K562 (cell line): ENCODE measurements around the gene RAB5A. TPM values are rescaled to one million over a fixed set of nuclear protein-coding genes. Genes with fewer than 3 reads are reported as not detected.

Source experiments
- ATF1 ChIP-seq, 2 experiments: fragments of 450-650 bp in 1 of 2; IDR thresholded peaks; 2 replicates each; pipeline ENCODE4 v1.6.1; 2016; ENCODE audit warnings: missing compliant biosample characterization in 1 of 2, missing genetic modification characterization in 1 of 2
- ATF3 ChIP-seq, 2 experiments: fragments of 450-650 bp in 1 of 2; sonication (generic) in 1 of 2; formaldehyde crosslinking in 1 of 2; IDR thresholded peaks in 1 of 2; conservative IDR thresholded peaks in 1 of 2; 2 replicates each; pipeline versions ENCODE4 v1.6.1 to v1.8.1; 2016 to 2023; ENCODE audit warnings: mild to moderate bottlenecking in 2 of 2, moderate library complexity in 2 of 2, inconsistent platforms in 1 of 2, missing genetic modification reagents in 1 of 2
- CEBPB ChIP-seq: fragments of 450-650 bp; IDR thresholded peaks from 2 replicates; pipeline ENCODE4 v1.6.1; 2016; ENCODE audit warnings: missing genetic modification characterization, missing compliant biosample characterization
- E2F5 ChIP-seq: sonication (generic); formaldehyde crosslinking; IDR thresholded peaks from 2 replicates; pipeline ENCODE4 v1.8.0; 2022; ENCODE audit warnings: mild to moderate bottlenecking, missing genetic modification reagents
- ELF1 ChIP-seq: fragments of 200-800 bp; sonication (Bioruptor generic); IDR thresholded peaks from 2 replicates; pipeline ENCODE4 v1.6.1; 2016; ENCODE audit warnings: missing genetic modification characterization, missing compliant biosample characterization
- EP400 ChIP-seq: fragments of 450-650 bp; IDR thresholded peaks from 2 replicates; pipeline ENCODE4 v1.6.1; 2017; ENCODE audit warnings: antibody characterized with exemption, mild to moderate bottlenecking, moderate library complexity
- KDM1A ChIP-seq, 2 experiments: fragments of 450-650 bp; IDR thresholded peaks; 2 replicates each; pipeline ENCODE4 v1.6.1; 2016; ENCODE audit warnings: mild to moderate bottlenecking in 2 of 2
- NFXL1 ChIP-seq: fragments of 450-650 bp; formaldehyde crosslinking; IDR thresholded peaks from 2 replicates; pipeline ENCODE4 v1.4.0; 2021; ENCODE audit warnings: mild to moderate bottlenecking
- POLR3G ChIP-seq: IDR thresholded peaks from 2 replicates; pipeline ENCODE4 v1.6.1; 2011; ENCODE audit not compliant: insufficient read length, insufficient replicate concordance; ENCODE audit errors: extremely low read depth
- PRMT5 ChIP-seq: sonication (generic); formaldehyde crosslinking; IDR thresholded peaks from 2 replicates; pipeline ENCODE4 v1.5.0; 2020; ENCODE audit warnings: missing genetic modification reagents
- SMARCB1 ChIP-seq: IDR thresholded peaks from 2 replicates; pipeline ENCODE4 v1.6.1; 2011; ENCODE audit warnings: improper control_type of control experiment, low read depth; ENCODE audit not compliant: insufficient read length
- SPI1 ChIP-seq: IDR thresholded peaks from 2 replicates; pipeline ENCODE4 v1.6.1; 2011; ENCODE audit warnings: low read depth, low read length, control low read depth, borderline replicate concordance
- ZBTB5 ChIP-seq: fragments of 450-650 bp; IDR thresholded peaks from 2 replicates; pipeline ENCODE4 v1.6.1; 2017; ENCODE audit warnings: antibody characterized with exemption
- ZKSCAN3 ChIP-seq: fragments of 250-450 bp; sonication (Bioruptor Pico); IDR thresholded peaks from 2 replicates; pipeline ENCODE4 v1.4.0; 2020
- ZNF124 ChIP-seq: sonication (generic); formaldehyde crosslinking; IDR thresholded peaks from 2 replicates; pipeline ENCODE4 v1.8.1; 2022; ENCODE audit warnings: missing genetic modification reagents
- polyA plus RNA-seq, 8 experiments: library from polyadenylated mRNA; depleted of rRNA in 4 of 8; stranded (reverse) in 5 of 8; unstranded in 3 of 8; fragments of >200 nt; fragmentation: Nextera tagmentation in 2 of 8; fragmentation: Illumina TruSeq in 1 of 8; extraction: Ambion mirVana in 2 of 8; extraction: Trizol in 1 of 8; gene quantifications; 2 replicates each; pipeline versions ENCODE4 v1.2.1 to v1.2.3, GENCODE V29; 2011 to 2014; ENCODE audit warnings: inconsistent platforms in 1 of 8, missing spikeins in 1 of 8
- total RNA-seq, 7 experiments: library from RNA; depleted of rRNA in 6 of 7; stranded (reverse); fragments of >200 nt in 6 of 7; fragmentation: Illumina TruSeq in 2 of 7; extraction: Trizol in 2 of 7; gene quantifications; 2 replicates each; pipeline versions ENCODE4 v1.2.1 to v1.2.3, GENCODE V29; 2011 to 2021; ENCODE audit warnings: low replicate concordance in 1 of 7
- TF ChIP-seq, protein P1 (sequence below): sonication (generic); formaldehyde crosslinking; IDR thresholded peaks from 2 replicates; pipeline ENCODE4 v1.8.1; 2023; ENCODE audit warnings: mild to moderate bottlenecking, missing genetic modification reagents, moderate library complexity
- TF ChIP-seq, protein P2 (sequence below): fragments of 250-450 bp; sonication (Bioruptor Pico); IDR thresholded peaks from 2 replicates; pipeline ENCODE4 v1.4.0; 2020

The RAB5A gene
- total and polyA plus RNA-seq, 9 of the 15 experiments (the other 6 are each of a cell fraction or from before 2014, with no cell fraction given): 28.3 to 64.2 (median 49.0) TPM

- no peak for TF ChIP-seq ATF3 (IDR thresholded peaks at IDR 0.05)
- no peak for TF ChIP-seq ATF3 (CRISPR knock-in tag; conservative IDR thresholded peaks at IDR 0.05)
- TF ChIP-seq POLR3G: no peak
- no peak for TF ChIP-seq ZBTB5
- no peak for TF ChIP-seq SMARCB1
- TF ChIP-seq E2F5: no peak
- TF ChIP-seq ATF1 (CRISPR knock-in tag; IDR thresholded peaks at IDR 0.05): no peak
- TF ChIP-seq ATF1 (tag; IDR thresholded peaks at IDR 0.05): no peak
- no peak for TF ChIP-seq KDM1A (IDR thresholded peaks at IDR 0.05)
- TF ChIP-seq, protein P1, sequence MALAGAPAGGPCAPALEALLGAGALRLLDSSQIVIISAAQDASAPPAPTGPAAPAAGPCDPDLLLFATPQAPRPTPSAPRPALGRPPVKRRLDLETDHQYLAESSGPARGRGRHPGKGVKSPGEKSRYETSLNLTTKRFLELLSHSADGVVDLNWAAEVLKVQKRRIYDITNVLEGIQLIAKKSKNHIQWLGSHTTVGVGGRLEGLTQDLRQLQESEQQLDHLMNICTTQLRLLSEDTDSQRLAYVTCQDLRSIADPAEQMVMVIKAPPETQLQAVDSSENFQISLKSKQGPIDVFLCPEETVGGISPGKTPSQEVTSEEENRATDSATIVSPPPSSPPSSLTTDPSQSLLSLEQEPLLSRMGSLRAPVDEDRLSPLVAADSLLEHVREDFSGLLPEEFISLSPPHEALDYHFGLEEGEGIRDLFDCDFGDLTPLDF (CRISPR knock-in tag): no peak
- no peak for TF ChIP-seq NFXL1 (CRISPR knock-in tag)
- no peak for TF ChIP-seq PRMT5
- no peak for TF ChIP-seq CEBPB (tag)
- peak; percentile 81; the same call in 1 of the 2 replicates for TF ChIP-seq SPI1
- no peak for TF ChIP-seq ZNF124 (CRISPR knock-in tag)
- TF ChIP-seq, protein P2, sequence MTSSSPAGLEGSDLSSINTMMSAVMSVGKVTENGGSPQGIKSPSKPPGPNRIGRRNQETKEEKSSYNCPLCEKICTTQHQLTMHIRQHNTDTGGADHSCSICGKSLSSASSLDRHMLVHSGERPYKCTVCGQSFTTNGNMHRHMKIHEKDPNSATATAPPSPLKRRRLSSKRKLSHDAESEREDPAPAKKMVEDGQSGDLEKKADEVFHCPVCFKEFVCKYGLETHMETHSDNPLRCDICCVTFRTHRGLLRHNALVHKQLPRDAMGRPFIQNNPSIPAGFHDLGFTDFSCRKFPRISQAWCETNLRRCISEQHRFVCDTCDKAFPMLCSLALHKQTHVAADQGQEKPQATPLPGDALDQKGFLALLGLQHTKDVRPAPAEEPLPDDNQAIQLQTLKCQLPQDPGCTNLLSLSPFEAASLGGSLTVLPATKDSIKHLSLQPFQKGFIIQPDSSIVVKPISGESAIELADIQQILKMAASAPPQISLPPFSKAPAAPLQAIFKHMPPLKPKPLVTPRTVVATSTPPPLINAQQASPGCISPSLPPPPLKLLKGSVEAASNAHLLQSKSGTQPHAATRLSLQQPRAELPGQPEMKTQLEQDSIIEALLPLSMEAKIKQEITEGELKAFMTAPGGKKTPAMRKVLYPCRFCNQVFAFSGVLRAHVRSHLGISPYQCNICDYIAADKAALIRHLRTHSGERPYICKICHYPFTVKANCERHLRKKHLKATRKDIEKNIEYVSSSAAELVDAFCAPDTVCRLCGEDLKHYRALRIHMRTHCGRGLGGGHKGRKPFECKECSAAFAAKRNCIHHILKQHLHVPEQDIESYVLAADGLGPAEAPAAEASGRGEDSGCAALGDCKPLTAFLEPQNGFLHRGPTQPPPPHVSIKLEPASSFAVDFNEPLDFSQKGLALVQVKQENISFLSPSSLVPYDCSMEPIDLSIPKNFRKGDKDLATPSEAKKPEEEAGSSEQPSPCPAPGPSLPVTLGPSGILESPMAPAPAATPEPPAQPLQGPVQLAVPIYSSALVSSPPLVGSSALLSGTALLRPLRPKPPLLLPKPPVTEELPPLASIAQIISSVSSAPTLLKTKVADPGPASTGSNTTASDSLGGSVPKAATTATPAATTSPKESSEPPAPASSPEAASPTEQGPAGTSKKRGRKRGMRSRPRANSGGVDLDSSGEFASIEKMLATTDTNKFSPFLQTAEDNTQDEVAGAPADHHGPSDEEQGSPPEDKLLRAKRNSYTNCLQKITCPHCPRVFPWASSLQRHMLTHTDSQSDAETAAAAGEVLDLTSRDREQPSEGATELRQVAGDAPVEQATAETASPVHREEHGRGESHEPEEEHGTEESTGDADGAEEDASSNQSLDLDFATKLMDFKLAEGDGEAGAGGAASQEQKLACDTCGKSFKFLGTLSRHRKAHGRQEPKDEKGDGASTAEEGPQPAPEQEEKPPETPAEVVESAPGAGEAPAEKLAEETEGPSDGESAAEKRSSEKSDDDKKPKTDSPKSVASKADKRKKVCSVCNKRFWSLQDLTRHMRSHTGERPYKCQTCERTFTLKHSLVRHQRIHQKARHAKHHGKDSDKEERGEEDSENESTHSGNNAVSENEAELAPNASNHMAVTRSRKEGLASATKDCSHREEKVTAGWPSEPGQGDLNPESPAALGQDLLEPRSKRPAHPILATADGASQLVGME (CRISPR knock-in tag): no peak
- no peak for TF ChIP-seq ZKSCAN3
- no peak for TF ChIP-seq ELF1 (tag)
- TF ChIP-seq EP400: no peak
Observed at GRCh38 chr3:20023623-20024405, 76.9 kb downstream of the RAB5A start (continued).
